Measurements from ENCODE around the gene PNKP. TPM values are rescaled to one million over a fixed set of nuclear protein-coding genes. Genes with fewer than 3 reads are reported as not detected.

The PNKP gene
- total RNA-seq, 4 donors from 2014 or later, result 47.7 to 104 (median 77.7) TPM

- no peak for TF ChIP-seq POLR2A (IDR thresholded peaks at IDR 0.05)
- TF ChIP-seq CTCF (IDR thresholded peaks at IDR 0.05), result no peak
- peak in 1 of 2 donors; percentile 24 for DNase-seq
- Histone ChIP-seq H3K27me3 (no peaks in the 10 kb centered on the region), H3K4me1 (peaks cover 0 to 7% of the 10 kb centered on the region in 2 donors), H3K36me3 (no peaks in the 10 kb centered on the region), H3K4me3 (no peak overlapping the region), H3K9me3 (no peaks in the 10 kb centered on the region), H3K27ac (no peak overlapping the region)
- intact Hi-C loops (cut with DNase I; ENCODE audit: low total_unique reads), result no loop called here
These were observed 12.0 kb upstream of the PNKP start for GRCh38 chr19:49879243-49879963.

- TF ChIP-seq CTCF (IDR thresholded peaks at IDR 0.05), result no peak
- no peaks in the 10 kb centered on the region for H3K27me3 ChIP-seq
- peak in 1 of 2 donors; percentile 34 for DNase-seq
- H3K4me1 ChIP-seq, result peaks cover 0 to 7% of the 10 kb centered on the region in 2 donors
- H3K4me3 ChIP-seq, result peak overlapping the region in 1 of 2 donors; percentile 51
- H3K27ac ChIP-seq, result peak overlapping the region; percentile 96 to 100
- intact Hi-C loops (cut with DNase I; ENCODE audit: low total_unique reads), result no loop called here
- H3K36me3 ChIP-seq, result no peaks in the 10 kb centered on the region
- no peaks in the 10 kb centered on the region for H3K9me3 ChIP-seq
These were observed 11.3 kb upstream of the PNKP start for GRCh38 chr19:49878744-49879070.

- no peak for TF ChIP-seq POLR2A (IDR thresholded peaks at IDR 0.05)
- peak in 1 of 4 experiments; percentile 20 for TF ChIP-seq CTCF (IDR thresholded peaks at IDR 0.05)
- intact Hi-C loops (cut with DNase I; ENCODE audit: low total_unique reads), result no loop called here
These were observed 10.7 kb upstream of the PNKP start for GRCh38 chr19:49877879-49878743.

GRCh38 chr19:49877020-49877878, 9.9 kb upstream of the PNKP start, which contains the start of the genes AKT1S1 and TBC1D17:
Gene AKT1S1 (minus strand): TSS chr19:49877355. CDS start chr19:49873295, 4,060 bp downstream.
Gene TBC1D17 (plus strand): TSS chr19:49877702. CDS start chr19:49877724, 22 bp downstream.
- Histone ChIP-seq H3K4me1 (peaks cover 0 to 7% of the 10 kb centered on the region in 2 donors), H3K36me3 (no peaks in the 10 kb centered on the region), H3K4me3 (peak within 1 kb of the TSS; percentile 65 to 100), H3K9me3 (no peaks in the 10 kb centered on the region), H3K27me3 (no peaks in the 10 kb centered on the region), H3K27ac (peak within 1 kb of the TSS; percentile 96 to 100)
- TF ChIP-seq POLR2A (IDR thresholded peaks at IDR 0.05), result peak; percentile 90 to 92
- peak in 2 of 4 experiments; percentile 5 to 16 for TF ChIP-seq CTCF (IDR thresholded peaks at IDR 0.05)
- intact Hi-C loops (cut with DNase I; ENCODE audit: low total_unique reads), result no loop called here
- DNase-seq, result peak; percentile 99 to 100

More at GRCh38 chr19:49877879-49878743, 10.7 kb upstream of the PNKP start:
- peak; percentile 98 to 99 for DNase-seq
- H3K27me3 ChIP-seq, result no peaks in the 10 kb centered on the region
- H3K9me3 ChIP-seq, result no peaks in the 10 kb centered on the region
- peak overlapping the region; percentile 51 to 100 for H3K4me3 ChIP-seq
- H3K4me1 ChIP-seq, result peaks cover 0 to 7% of the 10 kb centered on the region in 2 donors
- H3K27ac ChIP-seq, result peak overlapping the region; percentile 96 to 100
- H3K36me3 ChIP-seq, result no peaks in the 10 kb centered on the region
